Activated B cell treated with CpG ODN at 0.5 μM for 24 hours (primary cell): ENCODE measurements around the gene SAP30L. TPM values are rescaled to one million over a fixed set of nuclear protein-coding genes. Genes with fewer than 3 reads are reported as not detected.
A peak's percentile ranks its signal among the peaks of the same experiment; 100 is the strongest.

ENCODE experiments used
- ATAC-seq: fragments of 200-7000 bp; cut with Tn5 transposase; one replicate; pipeline ENCODE4 v1.10.0; 2021; ENCODE audit warnings: low read depth, mild to moderate bottlenecking, moderate library complexity
- CTCF ChIA-PET: fragments of 350-600 bp; sonication (Branson Sonifier 250); formaldehyde crosslinking; loops from one replicate; lab custom pipeline; 2021; ENCODE audit warnings: antibody characterized with exemption; lab: Charles Lee
- POLR2A ChIA-PET: fragments of 350-600 bp; sonication (Branson Sonifier 250); formaldehyde crosslinking; loops from one replicate; lab custom pipeline; 2021; ENCODE audit warnings: antibody characterized with exemption; lab: Charles Lee
- DNase-seq: peaks from one replicate; pipeline ENCODE4 v3.0.0; 2022
- H3K27ac Mint-ChIP-seq: one replicate; pipeline ENCODE4 v1.8.0; 2020; ENCODE audit warnings: mixed read lengths
- H3K27me3 Mint-ChIP-seq: one replicate; pipeline ENCODE4 v1.8.0; 2021; ENCODE audit warnings: mixed read lengths
- H3K36me3 Mint-ChIP-seq: one replicate; pipeline ENCODE4 v1.8.0; 2021; ENCODE audit warnings: low read depth, mixed read lengths
- H3K4me1 Mint-ChIP-seq: one replicate; pipeline ENCODE4 v1.8.0; 2021; ENCODE audit warnings: mixed read lengths
- H3K4me3 Mint-ChIP-seq: one replicate; pipeline ENCODE4 v1.8.0; 2020; ENCODE audit warnings: mild to moderate bottlenecking, mixed read lengths
- H3K9me3 Mint-ChIP-seq: one replicate; pipeline ENCODE4 v1.8.0; 2020; ENCODE audit warnings: mixed read lengths
- CTCF ChIP-seq: fragments of 200-600 bp; IDR thresholded peaks from one replicate; pipeline ENCODE4 v1.8.0; 2022; ENCODE audit warnings: antibody characterized with exemption, mild to moderate bottlenecking
- intact Hi-C: fragments of 100-400 bp; cut with micrococcal nuclease; formaldehyde crosslinking; loops from one replicate; pipeline ENCODE4 v1.15.1; 2024
- total RNA-seq: library from RNA; stranded (reverse); gene quantifications from 2 replicates; pipeline ENCODE4 v1.2.3, GENCODE V29; 2022

The SAP30L gene
- total RNA-seq, 1 donor from 2014 or later, result 28.9 TPM

GRCh38 chr5:154502180-154502579 is 56.4 kb downstream of the SAP30L start:
- H3K4me1 Mint-ChIP-seq, result peaks cover 8% of the 10 kb centered on the region
- ChIA-PET POLR2A (no interaction called here), CTCF (no interaction called here)
- peaks cover 8% of the 10 kb centered on the region for H3K27me3 Mint-ChIP-seq
- intact Hi-C loops, result no loop called here
- no peak for TF ChIP-seq CTCF
- ATAC-seq, result no peak
- no peak overlapping the region for H3K4me3 Mint-ChIP-seq
- no peak overlapping the region for H3K27ac Mint-ChIP-seq
- DNase-seq, result no peak
- H3K36me3 Mint-ChIP-seq, result no peaks in the 10 kb centered on the region
- H3K9me3 Mint-ChIP-seq, result no peaks in the 10 kb centered on the region

GRCh38 chr5:154503698-154504039 is 57.9 kb downstream of the SAP30L start:
- ChIA-PET CTCF (no interaction called here), POLR2A (no interaction called here)
- Mint-ChIP-seq H3K36me3 (no peaks in the 10 kb centered on the region), H3K9me3 (no peaks in the 10 kb centered on the region), H3K4me1 (peaks cover 8% of the 10 kb centered on the region), H3K4me3 (peak overlapping the region; percentile 71), H3K27me3 (peaks cover 3% of the 10 kb centered on the region), H3K27ac (peak overlapping the region; percentile 41)
- ATAC-seq (no peak), DNase-seq (no peak)
- no peak for TF ChIP-seq CTCF
- intact Hi-C loops, result no loop called here

- POLR2A ChIA-PET, result no interaction called here
- DNase-seq (no peak), ATAC-seq (no peak)
- intact Hi-C loops, result no loop called here
- CTCF ChIA-PET, result no interaction called here
- Mint-ChIP-seq H3K36me3 (no peaks in the 10 kb centered on the region), H3K4me3 (no peak overlapping the region), H3K27me3 (peaks cover 3% of the 10 kb centered on the region), H3K27ac (no peak overlapping the region), H3K4me1 (peaks cover 8% of the 10 kb centered on the region), H3K9me3 (no peaks in the 10 kb centered on the region)
- no peak for TF ChIP-seq CTCF
These were observed 59.8 kb downstream of the SAP30L start for GRCh38 chr5:154505567-154505966.

GRCh38 chr5:154506049-154506715 is 60.4 kb downstream of the SAP30L start:
- TF ChIP-seq CTCF, result no peak
- no peaks in the 10 kb centered on the region for H3K36me3 Mint-ChIP-seq

GRCh38 chr5:154506716-154507080 is 60.9 kb downstream of the SAP30L start:
- Mint-ChIP-seq H3K27ac (no peak overlapping the region), H3K9me3 (no peaks in the 10 kb centered on the region), H3K4me3 (no peak overlapping the region), H3K27me3 (peaks cover 8% of the 10 kb centered on the region), H3K4me1 (peaks cover 8% of the 10 kb centered on the region), H3K36me3 (no peaks in the 10 kb centered on the region)
- ChIA-PET CTCF (no interaction called here), POLR2A (no interaction called here)
- ATAC-seq, result no peak
- intact Hi-C loops, result no loop called here
- DNase-seq, result no peak
- TF ChIP-seq CTCF, result no peak

More at GRCh38 chr5:154506049-154506715, 60.4 kb downstream of the SAP30L start:
- Mint-ChIP-seq H3K9me3 (no peaks in the 10 kb centered on the region), H3K27ac (no peak overlapping the region), H3K4me1 (peaks cover 8% of the 10 kb centered on the region), H3K4me3 (no peak overlapping the region), H3K27me3 (peaks cover 4% of the 10 kb centered on the region)
- intact Hi-C loops, result no loop called here
- POLR2A ChIA-PET, result no interaction called here
- no peak for ATAC-seq
- CTCF ChIA-PET, result no interaction called here
- no peak for DNase-seq
